ENCODE data around the gene CHMP4B.

CHMP4B gene

DNA sequence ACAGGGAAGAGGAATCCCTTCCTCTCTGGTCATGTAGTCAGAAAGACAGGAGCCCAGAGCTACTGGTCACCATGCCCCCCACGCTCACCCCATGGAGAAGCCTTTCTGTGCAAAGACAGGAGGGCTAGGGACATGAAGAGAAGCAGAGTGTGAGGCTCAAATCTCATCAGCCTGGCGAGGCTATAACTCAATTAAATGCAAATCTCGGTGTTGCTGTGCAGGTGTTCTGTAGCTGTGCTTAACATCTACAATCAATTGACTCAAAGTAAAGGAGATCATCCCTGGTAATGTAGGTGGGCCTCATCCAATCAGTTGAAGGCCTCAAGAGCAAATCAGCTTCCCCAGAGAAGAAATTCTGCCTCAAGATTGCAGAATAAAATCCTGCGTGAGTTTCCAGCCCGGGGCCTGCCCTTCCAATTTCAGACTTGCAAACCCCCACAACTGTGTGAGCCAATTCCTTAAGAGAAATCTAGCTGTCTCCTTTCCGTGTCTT, 64.4 kb downstream of the CHMP4B start:
- no peak overlapping the region for H3K4me3 ChIP-seq (ENCODE audit: low read length)
- no peak for TF ChIP-seq CTCF (conservative IDR thresholded peaks at IDR 0.05; ENCODE audit: low read depth, low read length)
- no peak for DNase-seq (ENCODE audit: low read depth)

- TF ChIP-seq CTCF (conservative IDR thresholded peaks at IDR 0.05; ENCODE audit: low read depth, low read length), result no peak
- no peak overlapping the region for H3K4me3 ChIP-seq (ENCODE audit: low read length)
- DNase-seq (ENCODE audit: low read depth), result no peak
Observed at GRCh38 chr20:33878583-33878982, 67.4 kb downstream of the CHMP4B start.

DNA sequence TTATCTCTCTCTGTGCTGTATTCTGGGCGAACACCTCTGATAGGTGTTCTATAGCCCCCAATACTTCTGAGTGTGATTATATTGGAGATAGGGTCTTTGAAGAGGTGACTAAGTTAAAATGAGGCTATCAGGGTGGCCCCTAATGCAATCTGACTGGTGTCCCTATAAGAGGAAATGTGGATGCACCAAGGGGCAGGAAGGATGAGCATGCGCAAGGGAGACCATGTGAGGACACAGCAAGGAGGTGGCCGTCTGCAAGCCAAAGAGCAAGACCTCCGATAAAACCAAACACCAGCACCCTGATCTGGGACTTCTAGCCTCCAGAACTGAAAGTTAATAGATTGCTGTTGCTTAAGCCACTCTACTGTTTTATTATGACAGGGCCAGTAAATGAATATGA, 69.2 kb downstream of the CHMP4B start:
- no peak for TF ChIP-seq CTCF (conservative IDR thresholded peaks at IDR 0.05; ENCODE audit: low read depth, low read length)
- H3K4me3 ChIP-seq (ENCODE audit: low read length), result no peak overlapping the region
- DNase-seq (ENCODE audit: low read depth), result no peak

- no peak overlapping the region for H3K4me3 ChIP-seq (ENCODE audit: low read length)
- TF ChIP-seq CTCF (conservative IDR thresholded peaks at IDR 0.05; ENCODE audit: low read depth, low read length), result no peak
- DNase-seq (ENCODE audit: low read depth), result no peak
Observed at GRCh38 chr20:33881989-33882388, 70.8 kb downstream of the CHMP4B start.

- no peak for DNase-seq (ENCODE audit: low read depth)
Observed at GRCh38 chr20:33882481-33882880, 71.3 kb downstream of the CHMP4B start.

GRCh38 chr20:33883164-33883563, 72.0 kb downstream of the CHMP4B start:
- no peak for DNase-seq (ENCODE audit: low read depth)
- no peak overlapping the region for H3K4me3 ChIP-seq (ENCODE audit: low read length)
- TF ChIP-seq CTCF (conservative IDR thresholded peaks at IDR 0.05; ENCODE audit: low read depth, low read length), result no peak

More at GRCh38 chr20:33882481-33882880, 71.3 kb downstream of the CHMP4B start:
- no peak overlapping the region for H3K4me3 ChIP-seq (ENCODE audit: low read length)
- TF ChIP-seq CTCF (conservative IDR thresholded peaks at IDR 0.05; ENCODE audit: low read depth, low read length), result no peak

- no peak overlapping the region for H3K4me3 ChIP-seq (ENCODE audit: low read length)
- TF ChIP-seq CTCF (conservative IDR thresholded peaks at IDR 0.05; ENCODE audit: low read depth, low read length), result no peak
- no peak for DNase-seq (ENCODE audit: low read depth)
Observed at GRCh38 chr20:33884633-33885032, 73.5 kb downstream of the CHMP4B start.

Data from retinal pigment epithelial cell (primary cell).